IMR-90 (cell line): ENCODE results near the gene TNRC6B. TPM values are rescaled to one million over a fixed set of nuclear protein-coding genes. Genes with fewer than 3 reads are reported as not detected.

Source experiments
- ATAC-seq: fragments of 200-7000 bp; cut with Tn5 transposase; 2 replicates; pipeline ENCODE4 v1.9.1; 2020; ENCODE audit warnings: low read depth, mild to moderate bottlenecking, moderate library complexity
- BruUV-seq: library from RNA; stranded (reverse); fragments of 400-500 nt; replicated peaks from 2 replicates; lab custom pipeline; 2021; lab: Mats Ljungman, UMichigan
- CTCF ChIA-PET: fragments of 300-600 bp; formaldehyde crosslinking; extraction: SDS; loops from one replicate; lab custom pipeline; 2021; ENCODE audit warnings: antibody characterized with exemption; lab: Yijun Ruan, JAX
- POLR2A ChIA-PET: fragments of 300-600 bp; sonication (Branson Sonifier 250); formaldehyde crosslinking; loops from one replicate; lab custom pipeline; 2022; ENCODE audit warnings: antibody characterized with exemption; ENCODE audit not compliant: unreplicated experiment; lab: Charles Lee
- DNase-seq: peaks from one replicate; pipeline ENCODE4 v3.0.0; 2013
- H2AFZ ChIP-seq: replicated peaks from 2 replicates; pipeline ENCODE3; 2013; ENCODE audit warnings: low read length, mild to moderate bottlenecking; ENCODE audit not compliant: poor library complexity
- H2AK5ac ChIP-seq: 2 replicates; pipeline ENCODE4 v1.6.1; 2013; ENCODE audit warnings: low read depth, low read length, inconsistent platforms
- H2AK9ac ChIP-seq: replicated peaks from 2 replicates; pipeline ENCODE3; 2013; ENCODE audit warnings: mild to moderate bottlenecking, low read depth, low read length, moderate library complexity; ENCODE audit not compliant: poor library complexity
- H2BK120ac ChIP-seq: 2 replicates; pipeline ENCODE4 v1.6.1; 2013; ENCODE audit warnings: low read depth, low read length, inconsistent platforms
- H2BK15ac ChIP-seq: 3 replicates; pipeline ENCODE4 v1.6.1; 2013; ENCODE audit warnings: low read depth, low read length, inconsistent platforms
- H2BK20ac ChIP-seq: 2 replicates; pipeline ENCODE4 v1.6.1; 2013; ENCODE audit warnings: low read depth, mild to moderate bottlenecking, inconsistent platforms, low read length, moderate library complexity
- H2BK5ac ChIP-seq: 2 replicates; pipeline ENCODE4 v1.6.1; 2013; ENCODE audit warnings: mild to moderate bottlenecking, low read depth, low read length, inconsistent platforms; ENCODE audit not compliant: poor library complexity, severe bottlenecking
- H3K14ac ChIP-seq: replicated peaks from 2 replicates; pipeline ENCODE4 v1.6.1; 2013; ENCODE audit warnings: low read depth, low read length, inconsistent platforms
- H3K18ac ChIP-seq: 2 replicates; pipeline ENCODE4 v1.6.1; 2013; ENCODE audit warnings: low read depth, low read length, control low read depth
- H3K23ac ChIP-seq: 2 replicates; pipeline ENCODE4 v1.6.1; 2013; ENCODE audit warnings: low read depth, low read length, inconsistent platforms
- H3K27ac ChIP-seq: 2 replicates; pipeline ENCODE4 v1.5.1; 2013; ENCODE audit warnings: mild to moderate bottlenecking, control low read depth, low read length; ENCODE audit not compliant: insufficient read depth
- H3K27me3 ChIP-seq: 2 replicates; pipeline ENCODE4 v1.6.1; 2013; ENCODE audit warnings: low read length; ENCODE audit not compliant: control insufficient read depth, insufficient read depth
- H3K36me3 ChIP-seq: 2 replicates; pipeline ENCODE4 v1.6.1; 2013; ENCODE audit warnings: low read length, mixed read lengths; ENCODE audit not compliant: control insufficient read depth, insufficient read depth
- H3K4ac ChIP-seq: 2 replicates; pipeline ENCODE4 v1.6.1; 2013; ENCODE audit warnings: low read depth, low read length, inconsistent platforms
- H3K4me1 ChIP-seq: 2 replicates; pipeline ENCODE4 v1.6.1; 2013; ENCODE audit warnings: low read length, mixed read lengths; ENCODE audit not compliant: control insufficient read depth, insufficient read depth
- H3K4me2 ChIP-seq: 2 replicates; pipeline ENCODE4 v1.6.1; 2013; ENCODE audit warnings: low read depth, mild to moderate bottlenecking, control low read depth, low read length, moderate library complexity
- H3K4me3 ChIP-seq: 2 replicates; pipeline ENCODE4 v1.5.1; 2013; ENCODE audit warnings: low read depth, mild to moderate bottlenecking, control low read depth, low read length, moderate library complexity; ENCODE audit not compliant: insufficient read depth
- H3K56ac ChIP-seq: 2 replicates; pipeline ENCODE4 v1.6.1; 2013; ENCODE audit warnings: low read length, inconsistent platforms; ENCODE audit not compliant: insufficient read depth; ENCODE audit errors: extremely low read depth
- H3K79me1 ChIP-seq, 2 experiments: 2 replicates each; pipeline ENCODE4 v1.6.1; 2013; ENCODE audit warnings: low read length in 2 of 2, inconsistent platforms in 1 of 2, low read depth in 1 of 2
- H3K9ac ChIP-seq: 2 replicates; pipeline ENCODE4 v1.6.1; 2013; ENCODE audit warnings: low read depth, low read length, control low read depth
- H3K9me1 ChIP-seq: 2 replicates; pipeline ENCODE4 v1.6.1; 2013; ENCODE audit warnings: low read length, inconsistent platforms; ENCODE audit not compliant: insufficient read depth
- H3K9me3 ChIP-seq: 2 replicates; pipeline ENCODE4 v1.6.1; 2013; ENCODE audit warnings: low read length; ENCODE audit not compliant: control insufficient read depth, insufficient read depth
- H4K20me1 ChIP-seq: 2 replicates; pipeline ENCODE4 v1.6.1; 2013; ENCODE audit warnings: low read length, inconsistent platforms; ENCODE audit not compliant: insufficient read depth
- H4K5ac ChIP-seq: 2 replicates; pipeline ENCODE4 v1.6.1; 2013; ENCODE audit warnings: mild to moderate bottlenecking, low read depth, low read length, control low read depth
- H4K8ac ChIP-seq, 2 experiments: 2 replicates each; pipeline ENCODE4 v1.6.1; 2013; ENCODE audit warnings: low read depth in 2 of 2, low read length in 2 of 2, control low read depth in 1 of 2, inconsistent platforms in 1 of 2
- H4K91ac ChIP-seq: 2 replicates; pipeline ENCODE4 v1.6.1; 2013; ENCODE audit warnings: low read depth, low read length, inconsistent platforms; ENCODE audit not compliant: insufficient read depth
- BHLHE40 ChIP-seq: fragments of 150-350 bp; IDR thresholded peaks from 2 replicates; pipeline ENCODE4 v1.6.1; 2016; ENCODE audit warnings: mild to moderate bottlenecking, low read depth, low read length
- CEBPB ChIP-seq: IDR thresholded peaks from 2 replicates; pipeline ENCODE4 v1.6.1; 2012; ENCODE audit warnings: low read depth, low read length, improper control_type of control experiment
- NFE2L2 ChIP-seq: fragments of 150-350 bp; IDR thresholded peaks from 2 replicates; pipeline ENCODE4 v1.6.1; 2016; ENCODE audit warnings: low read depth, mild to moderate bottlenecking, low read length
- POLR2A ChIP-seq: IDR thresholded peaks from 2 replicates; pipeline ENCODE4 v1.6.1; 2012; ENCODE audit warnings: mild to moderate bottlenecking, low read depth, low read length
- RAD21 ChIP-seq: IDR thresholded peaks from 2 replicates; pipeline ENCODE4 v1.6.1; 2012; ENCODE audit warnings: low read length, improper control_type of control experiment
- RCOR1 ChIP-seq: IDR thresholded peaks from 2 replicates; pipeline ENCODE4 v1.6.1; 2012; ENCODE audit warnings: mild to moderate bottlenecking, low read length, improper control_type of control experiment; ENCODE audit not compliant: insufficient replicate concordance
- RFX5 ChIP-seq: IDR thresholded peaks from 2 replicates; pipeline ENCODE4 v1.8.0; 2012; ENCODE audit warnings: low read depth, mild to moderate bottlenecking, low read length, moderate library complexity
- dilution Hi-C: fragments of 300-500 bp; cut with HindIII; formaldehyde crosslinking; loops from one replicate; pipeline ENCODE4 v1.14.3; 2018; ENCODE audit warnings: low sequenced_read_pairs; ENCODE audit not compliant: unreplicated experiment
- in situ Hi-C: fragments of 300-500 bp; cut with MboI; formaldehyde crosslinking; loops from 3 replicates; pipeline ENCODE4 v1.14.3; 2019; ENCODE audit warnings: low sequenced_read_pairs, inconsistent platforms, mixed read lengths
- intact Hi-C: fragments of 100-400 bp; cut with micrococcal nuclease; formaldehyde crosslinking; loops from 2 replicates; pipeline ENCODE4 v1.10.0; 2022
- polyA plus RNA-seq, 3 experiments: library from polyadenylated mRNA; depleted of rRNA; stranded (reverse); fragments of >200 nt; gene quantifications; 2 replicates each; pipeline ENCODE4 v1.2.3, GENCODE V29; 2012; ENCODE audit warnings: low replicate concordance in 1 of 3
- total RNA-seq: library from RNA; depleted of rRNA; stranded (reverse); fragments of >200 nt; gene quantifications from 2 replicates; pipeline ENCODE4 v1.2.3, GENCODE V29; 2012
- TF ChIP-seq, protein P1 (sequence below): fragments of 150-350 bp; IDR thresholded peaks from 2 replicates; pipeline ENCODE4 v1.6.1; 2017; ENCODE audit warnings: mild to moderate bottlenecking, antibody characterized with exemption, low read length, low read depth
- TF ChIP-seq, protein P2 (sequence below): fragments of 150-350 bp; IDR thresholded peaks from 2 replicates; pipeline ENCODE4 v1.6.1; 2016; ENCODE audit warnings: low read depth, mild to moderate bottlenecking, low read length, moderate library complexity, borderline replicate concordance

TNRC6B gene
- total and polyA plus RNA-seq, 2 of the 4 experiments (the other 2 are of a cell fraction), result 3.9 to 17.0 TPM

DNA sequence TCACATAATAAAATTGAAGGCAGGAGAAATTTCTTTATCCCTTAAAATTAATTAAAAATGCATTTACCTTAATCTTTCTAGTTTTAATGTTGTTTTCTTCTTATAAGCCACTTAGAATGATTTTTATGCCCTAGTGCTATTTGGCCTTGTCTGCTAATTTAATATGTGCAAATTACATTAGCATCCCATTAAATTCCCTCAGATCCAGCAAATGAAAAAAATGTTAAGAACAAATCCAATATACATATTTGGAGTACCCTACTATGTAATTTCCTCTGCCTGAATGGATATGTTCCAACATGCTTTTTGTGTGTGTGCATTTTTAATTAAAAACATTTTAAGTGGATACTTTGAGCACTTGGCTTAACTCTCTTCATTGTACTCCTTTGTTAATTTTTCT lies 56.9 kb downstream of the TNRC6B start:
- Histone ChIP-seq H4K20me1 (peaks cover 50% of the 10 kb centered on the region), H3K56ac (no peak overlapping the region), H3K36me3 (peaks cover 11% of the 10 kb centered on the region), H3K18ac (no peak overlapping the region), H2AFZ (no peak overlapping the region), H3K23ac (no peak overlapping the region), H2BK20ac (no peak overlapping the region), H3K14ac (no peak overlapping the region), H3K27me3 (no peaks in the 10 kb centered on the region), H2AK5ac (no peak overlapping the region), H2BK120ac (no peak overlapping the region), H4K8ac (no peak overlapping the region), H3K4me1 (peaks cover 14% of the 10 kb centered on the region), H2BK5ac (no peak overlapping the region), H2BK15ac (no peak overlapping the region), H4K91ac (no peak overlapping the region), H3K9me3 (no peaks in the 10 kb centered on the region), H3K4me2 (no peak overlapping the region), H3K9me1 (peaks cover 34% of the 10 kb centered on the region), H3K9ac (no peak overlapping the region), H3K79me1 (peaks cover 55 to 72% of the 10 kb centered on the region in 2 experiments), H4K5ac (no peak overlapping the region), H3K4me3 (no peak overlapping the region), H3K27ac (no peak overlapping the region), H3K4ac (no peak overlapping the region), H2AK9ac (no peak overlapping the region)
- dilution Hi-C loops, result no loop called here
- CTCF ChIA-PET, result no interaction called here
- DNase-seq, result no peak
- TF ChIP-seq POLR2A, result no peak
- no peak for TF ChIP-seq BHLHE40
- TF ChIP-seq CEBPB, result no peak
- TF ChIP-seq, protein P1, sequence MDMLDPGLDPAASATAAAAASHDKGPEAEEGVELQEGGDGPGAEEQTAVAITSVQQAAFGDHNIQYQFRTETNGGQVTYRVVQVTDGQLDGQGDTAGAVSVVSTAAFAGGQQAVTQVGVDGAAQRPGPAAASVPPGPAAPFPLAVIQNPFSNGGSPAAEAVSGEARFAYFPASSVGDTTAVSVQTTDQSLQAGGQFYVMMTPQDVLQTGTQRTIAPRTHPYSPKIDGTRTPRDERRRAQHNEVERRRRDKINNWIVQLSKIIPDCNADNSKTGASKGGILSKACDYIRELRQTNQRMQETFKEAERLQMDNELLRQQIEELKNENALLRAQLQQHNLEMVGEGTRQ, result no peak
- TF ChIP-seq RAD21, result no peak
- TF ChIP-seq, protein P2, sequence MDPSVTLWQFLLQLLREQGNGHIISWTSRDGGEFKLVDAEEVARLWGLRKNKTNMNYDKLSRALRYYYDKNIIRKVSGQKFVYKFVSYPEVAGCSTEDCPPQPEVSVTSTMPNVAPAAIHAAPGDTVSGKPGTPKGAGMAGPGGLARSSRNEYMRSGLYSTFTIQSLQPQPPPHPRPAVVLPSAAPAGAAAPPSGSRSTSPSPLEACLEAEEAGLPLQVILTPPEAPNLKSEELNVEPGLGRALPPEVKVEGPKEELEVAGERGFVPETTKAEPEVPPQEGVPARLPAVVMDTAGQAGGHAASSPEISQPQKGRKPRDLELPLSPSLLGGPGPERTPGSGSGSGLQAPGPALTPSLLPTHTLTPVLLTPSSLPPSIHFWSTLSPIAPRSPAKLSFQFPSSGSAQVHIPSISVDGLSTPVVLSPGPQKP, result no peak
- no peak for TF ChIP-seq RCOR1
- TF ChIP-seq NFE2L2, result no peak
- no peak for TF ChIP-seq RFX5
- POLR2A ChIA-PET, result no interaction called here
- no peak for ATAC-seq
- in situ Hi-C loops, result no loop called here
- intact Hi-C loops, result no loop called here
- no TSS peak for BruUV-seq
